Stimulated activated CD8-positive, alpha-beta memory T cell treated with anti-CD3 and anti-CD28 coated beads, Interleukin-7, amount 100 ng/mL, for 48 hours (primary cell): ENCODE results near the gene AUP1.

Experiments used
- DNase-seq, 2 donors: peaks; one replicate each; pipeline ENCODE4 v3.0.0-alpha.2; 2020; ENCODE audit warnings: low read depth in 1 of 2; ENCODE audit errors: extremely low read depth in 1 of 2

AUP1 gene

DNA sequence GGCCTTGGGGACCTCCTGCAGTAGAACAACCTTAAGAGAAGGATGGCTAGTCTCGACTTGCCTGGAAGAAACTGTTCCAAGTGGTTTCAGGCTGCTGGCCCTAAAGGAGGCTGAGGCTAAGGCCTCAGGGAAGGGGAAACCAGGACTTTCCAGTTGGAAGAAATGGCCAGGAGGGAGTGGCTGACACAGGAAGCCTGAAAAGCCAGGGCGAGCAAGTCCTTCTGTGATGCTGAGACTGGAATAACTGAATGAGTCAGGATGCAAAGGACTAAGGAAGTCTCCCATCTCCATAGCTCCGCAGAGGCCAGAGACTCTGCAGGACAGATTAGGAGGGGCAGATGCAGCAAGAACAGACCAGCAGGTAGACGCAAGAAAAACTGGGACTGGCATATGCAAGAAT lies 7.6 kb upstream of the AUP1 start:
- no peak for DNase-seq

GRCh38 chr2:74536166-74536950 lies 6.9 kb upstream of the AUP1 start:
- no peak for DNase-seq

DNA sequence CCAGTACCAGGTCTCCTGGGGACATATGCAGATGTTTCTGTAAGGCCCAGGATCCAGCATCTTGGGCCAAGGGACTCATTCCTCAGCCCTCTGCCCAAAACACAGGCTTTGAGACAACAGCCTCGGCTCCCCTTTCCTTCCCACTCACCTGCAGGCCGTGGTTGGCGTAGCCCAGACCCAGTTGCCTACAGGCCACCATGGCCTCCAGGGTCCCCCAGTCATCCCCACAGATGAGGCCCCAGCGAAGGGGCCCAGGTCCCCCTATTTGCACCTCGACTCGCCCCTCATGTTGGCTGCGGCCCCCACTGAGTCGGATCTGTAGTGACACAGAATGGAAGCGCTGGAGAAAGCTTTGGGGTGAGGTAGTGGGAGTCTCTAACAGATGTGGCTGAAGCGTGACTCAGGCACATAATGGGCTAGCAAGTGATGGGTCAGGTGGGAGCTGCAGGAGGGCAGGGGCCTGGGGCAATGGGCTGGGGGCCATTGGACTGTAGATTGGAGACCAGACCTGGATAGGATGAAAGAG lies 6.0 kb upstream of the AUP1 start:
- no peak for DNase-seq

DNA sequence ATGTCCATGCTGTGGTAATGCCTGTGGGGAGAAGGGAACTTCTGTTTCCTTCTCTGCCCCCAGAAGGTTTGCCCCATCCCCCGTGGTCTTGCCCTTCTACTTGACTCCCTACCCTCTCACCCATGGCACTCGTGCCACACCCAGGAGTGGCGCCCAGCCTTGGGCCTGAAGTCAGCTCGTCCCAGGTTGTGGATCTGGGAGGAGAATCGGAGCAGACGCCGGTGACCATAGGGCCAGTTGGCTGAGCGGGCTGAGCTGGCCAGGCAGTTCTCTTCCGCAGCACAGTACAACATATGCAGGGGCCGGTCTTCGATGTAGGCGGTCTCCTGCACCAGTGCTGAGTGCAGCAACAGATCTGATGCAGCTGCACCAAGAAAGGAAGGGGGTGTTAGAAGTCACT lies 4.9 kb upstream of the AUP1 start:
- no peak for DNase-seq

DNA sequence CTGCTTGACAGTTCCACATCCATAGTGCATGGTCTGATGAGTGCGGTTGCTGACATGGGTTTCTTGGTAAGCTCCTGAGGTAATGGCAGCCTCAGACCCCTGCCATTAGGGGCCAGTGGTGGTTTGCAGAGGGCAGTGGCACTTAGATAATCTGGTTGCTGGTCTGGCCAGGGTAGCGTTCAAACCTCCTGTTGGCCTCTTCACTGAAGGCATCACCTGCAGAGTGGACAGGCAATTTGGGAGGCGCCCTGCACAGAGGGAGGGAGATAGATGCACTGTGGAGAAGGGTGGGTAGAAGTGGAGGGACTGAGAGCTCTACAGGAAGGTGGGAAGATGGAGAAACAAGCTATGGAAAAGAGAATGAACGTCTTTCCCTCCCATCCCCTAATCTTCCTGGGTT lies 4.0 kb upstream of the AUP1 start:
- DNase-seq = no peak

- DNase-seq = no peak
These were observed 2.7 kb upstream of the AUP1 start for GRCh38 chr2:74532222-74532621.

GRCh38 chr2:74531666-74532065 lies 2.2 kb upstream of the AUP1 start:
- DNase-seq = no peak

GRCh38 chr2:74530239-74531187 lies 1.0 kb upstream of the AUP1 start:
- DNase-seq = no peak

DNA sequence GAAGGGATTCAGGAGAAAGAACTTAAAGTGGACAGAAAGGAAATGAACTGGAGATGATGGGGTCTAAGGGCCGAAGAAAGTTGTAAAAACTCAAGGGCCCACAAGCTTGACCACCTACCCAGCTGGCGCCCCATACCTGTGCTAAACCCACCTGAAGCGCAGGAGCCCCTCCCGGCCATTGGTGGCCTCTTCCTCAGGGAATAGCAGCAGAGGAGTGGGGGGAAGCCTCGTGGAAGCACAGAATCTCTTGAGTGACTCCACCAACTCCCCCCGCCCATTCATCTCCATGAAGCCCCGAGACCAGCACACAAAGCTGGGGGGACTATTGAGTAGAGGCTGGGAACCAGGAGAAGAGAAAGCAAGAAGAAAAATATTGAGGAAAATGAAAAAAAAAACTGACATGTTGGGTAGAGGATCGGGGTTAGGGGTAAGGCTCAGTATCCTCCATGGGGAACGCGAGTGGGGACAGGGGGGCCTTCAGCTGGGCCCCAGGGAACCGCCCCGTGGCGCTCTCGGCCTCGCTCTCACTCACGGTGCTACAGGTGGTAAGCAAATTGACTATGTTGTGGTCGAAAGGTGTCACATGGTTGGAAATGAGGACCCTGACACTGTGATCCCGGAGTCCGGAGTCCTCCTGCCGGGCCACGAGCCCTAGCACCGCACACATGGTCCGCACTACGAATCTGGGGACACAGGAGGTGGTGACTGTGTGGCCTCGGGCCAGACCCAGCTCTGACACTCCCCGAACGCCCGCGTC lies 728 bp downstream of the AUP1 start:
- DNase-seq = no peak

DNA sequence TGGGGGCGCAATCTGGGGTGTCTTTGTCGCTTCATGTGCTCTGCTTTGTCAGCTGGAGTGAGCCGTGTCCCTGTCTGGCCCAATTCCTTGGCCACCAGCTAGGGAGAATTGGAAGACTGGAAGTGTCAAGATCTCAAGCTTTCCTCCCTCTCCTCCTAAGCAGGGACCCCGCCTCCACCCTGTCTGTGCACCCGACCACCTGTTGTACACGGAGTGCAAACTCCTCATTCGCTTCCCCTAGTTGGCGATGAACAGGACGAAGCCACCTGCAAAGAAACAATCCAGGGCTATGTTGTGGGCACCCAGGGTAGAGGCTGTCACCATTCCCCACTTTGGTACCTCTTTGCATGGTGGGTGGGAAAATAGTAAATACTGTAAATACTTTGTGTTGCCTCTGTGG lies 1.8 kb downstream of the AUP1 start:
- no peak for DNase-seq

GRCh38 chr2:74526649-74527230 lies 2.8 kb downstream of the AUP1 start:
- DNase-seq = no peak

DNA sequence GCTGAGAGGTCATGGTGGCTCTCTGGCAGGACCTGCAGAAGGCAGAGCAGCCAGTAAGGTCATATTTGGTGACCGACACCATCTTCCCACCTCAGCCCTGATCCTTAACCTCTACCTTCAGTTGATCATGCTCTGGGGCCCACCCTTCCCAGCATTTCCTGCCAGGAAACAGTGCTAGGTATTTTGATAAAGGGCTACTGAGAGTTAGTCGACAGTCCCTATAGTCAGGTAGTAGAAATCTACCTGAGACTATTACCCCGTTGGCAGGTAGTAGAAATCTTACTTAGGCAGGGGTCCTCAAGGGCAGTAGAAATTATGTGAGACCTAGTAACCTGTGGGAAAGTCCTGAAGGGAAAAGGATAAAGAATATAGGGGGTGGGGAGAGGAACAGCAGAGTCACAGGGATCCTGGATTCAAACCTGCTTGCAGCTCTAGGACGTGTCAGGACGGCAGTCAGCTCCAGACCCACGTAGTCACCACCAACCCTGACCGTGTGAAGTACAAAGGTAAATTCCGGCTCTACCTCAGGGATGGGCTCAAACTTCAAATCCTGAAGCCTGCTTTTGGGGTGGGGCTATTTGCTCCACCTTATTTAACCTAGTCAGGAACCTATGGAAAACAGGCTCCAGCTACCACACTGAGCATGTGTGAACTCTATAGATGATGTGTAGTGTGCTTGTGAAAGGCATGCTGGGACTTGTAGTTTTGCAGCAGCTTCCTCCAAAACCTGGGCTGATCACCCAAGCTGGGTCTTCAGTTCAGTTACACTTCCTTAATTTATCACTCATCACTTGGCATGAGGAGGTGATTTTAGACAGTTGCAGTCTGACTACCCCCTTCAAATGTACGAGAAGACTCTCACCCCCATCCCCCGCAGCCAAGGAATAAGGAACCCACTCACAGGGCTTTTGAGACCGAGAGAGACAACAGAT lies 3.5 kb downstream of the AUP1 start, which contains the start of gene DQX1:
DQX1 (minus strand) TSS at position 515 of the 932 bp plus-strand sequence; CDS start at position 13, 502 bp downstream.
- no peak for DNase-seq

DNA sequence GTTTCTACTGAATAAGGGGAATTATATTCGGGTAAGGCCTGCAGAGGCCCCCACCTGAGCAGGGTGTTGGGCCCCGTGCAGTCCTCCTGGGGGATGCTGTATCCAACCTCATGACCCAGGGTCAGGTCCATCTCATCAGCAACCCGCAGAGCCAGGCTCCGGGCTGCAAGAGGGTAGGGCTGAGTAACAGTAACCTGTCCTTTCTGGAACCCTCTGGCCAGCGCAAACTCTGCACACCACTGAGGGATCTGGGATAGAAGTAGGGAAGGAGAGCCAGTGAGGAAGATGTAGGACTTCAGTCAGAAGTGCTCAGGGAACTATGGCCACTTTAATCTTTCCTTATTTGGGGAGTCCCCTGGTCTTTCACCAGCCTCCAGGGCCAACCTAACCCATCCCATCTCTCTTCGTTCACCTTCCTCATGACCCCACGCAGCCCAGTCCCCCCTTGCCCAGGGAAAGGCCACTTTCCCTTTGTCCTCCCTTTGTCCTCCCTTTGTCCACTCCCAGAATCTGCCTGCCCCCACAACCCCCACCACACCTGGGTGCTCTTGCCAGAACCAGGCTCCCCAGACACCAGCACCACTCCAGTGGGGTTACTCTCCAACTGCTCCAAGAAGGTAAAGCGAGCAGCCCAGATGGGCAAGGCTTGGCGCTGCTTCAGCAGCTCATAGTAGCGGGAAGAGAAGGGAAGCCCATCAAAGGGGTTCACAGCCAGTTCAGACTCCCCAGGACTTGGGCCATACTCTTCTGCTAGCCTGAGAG lies 4.4 kb downstream of the AUP1 start:
- DNase-seq = no peak

DNA sequence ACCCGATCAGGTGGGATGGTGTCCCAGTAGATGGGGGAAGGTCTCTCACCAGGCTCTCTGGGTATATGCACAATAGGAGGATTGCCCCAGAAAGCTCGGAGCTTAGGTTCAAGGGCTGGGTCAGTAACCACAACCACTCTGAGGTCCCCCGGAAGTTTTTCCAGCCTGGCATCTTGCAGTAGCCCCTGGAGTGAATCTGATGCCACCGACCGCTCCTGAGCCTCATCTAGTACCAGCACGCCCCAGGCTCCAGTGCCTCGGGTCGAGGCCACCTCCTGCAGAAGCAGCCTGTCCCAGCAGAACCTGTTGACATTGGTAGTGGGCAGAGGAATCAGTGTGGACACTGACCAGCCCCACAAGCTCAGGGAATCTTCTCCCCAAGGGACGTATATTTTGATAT lies 5.5 kb downstream of the AUP1 start:
- no peak for DNase-seq

DNA sequence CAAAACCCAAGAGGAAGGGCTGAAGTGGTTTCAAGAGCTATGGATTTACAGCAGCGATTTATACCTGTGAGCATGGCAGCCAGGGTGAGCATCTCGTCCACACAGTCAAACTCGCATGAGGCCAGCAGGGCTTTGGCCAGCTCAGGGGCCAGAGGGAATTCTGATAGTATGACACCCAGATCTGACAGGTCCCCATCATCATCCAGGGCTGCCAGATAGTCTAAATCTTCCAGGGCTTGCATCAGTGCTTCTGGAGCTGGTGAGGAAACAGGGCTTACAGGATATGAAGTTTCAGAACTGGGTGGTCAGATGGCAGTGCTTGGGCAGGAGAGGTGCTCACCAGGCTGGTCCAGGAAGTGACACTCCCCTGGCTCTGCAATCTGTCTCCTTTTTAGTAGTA lies 7.0 kb downstream of the AUP1 start:
- no peak for DNase-seq

GRCh38 chr2:74516650-74517049 lies 12.9 kb downstream of the AUP1 start:
- DNase-seq = no peak

GRCh38 chr2:74515981-74516633 lies 13.4 kb downstream of the AUP1 start:
- peak in 1 of 2 donors; percentile 71 for DNase-seq

- no peak for DNase-seq
These were observed 14.1 kb downstream of the AUP1 start for GRCh38 chr2:74515271-74515980.
